Measurements from ENCODE around the gene SLC7A8.
"Not testable (repeated sequence)": the region's sequence is repeated elsewhere in the genome, so short reads cannot be mapped to it uniquely, and the experiment has no call there.

DNA sequence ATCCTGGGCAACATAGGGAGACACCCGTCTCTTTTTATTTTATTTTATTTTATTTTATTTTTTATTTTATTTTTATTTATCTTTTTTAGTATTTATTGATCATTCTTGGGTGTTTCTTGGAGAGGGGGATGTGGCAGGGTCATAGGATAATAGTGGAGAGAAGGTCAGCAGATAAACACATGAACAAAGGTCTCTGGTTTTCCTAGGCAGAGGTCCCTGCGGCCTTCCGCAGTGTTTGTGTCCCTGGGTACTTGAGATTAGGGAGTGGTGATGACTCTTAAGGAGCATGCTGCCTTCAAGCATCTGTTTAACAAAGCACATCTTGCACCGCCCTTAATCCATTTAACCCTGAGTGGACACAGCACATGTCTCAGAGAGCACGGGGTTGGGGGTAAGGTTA, 75.8 kb downstream of the SLC7A8 start:
- TF ChIP-seq, protein P1, sequence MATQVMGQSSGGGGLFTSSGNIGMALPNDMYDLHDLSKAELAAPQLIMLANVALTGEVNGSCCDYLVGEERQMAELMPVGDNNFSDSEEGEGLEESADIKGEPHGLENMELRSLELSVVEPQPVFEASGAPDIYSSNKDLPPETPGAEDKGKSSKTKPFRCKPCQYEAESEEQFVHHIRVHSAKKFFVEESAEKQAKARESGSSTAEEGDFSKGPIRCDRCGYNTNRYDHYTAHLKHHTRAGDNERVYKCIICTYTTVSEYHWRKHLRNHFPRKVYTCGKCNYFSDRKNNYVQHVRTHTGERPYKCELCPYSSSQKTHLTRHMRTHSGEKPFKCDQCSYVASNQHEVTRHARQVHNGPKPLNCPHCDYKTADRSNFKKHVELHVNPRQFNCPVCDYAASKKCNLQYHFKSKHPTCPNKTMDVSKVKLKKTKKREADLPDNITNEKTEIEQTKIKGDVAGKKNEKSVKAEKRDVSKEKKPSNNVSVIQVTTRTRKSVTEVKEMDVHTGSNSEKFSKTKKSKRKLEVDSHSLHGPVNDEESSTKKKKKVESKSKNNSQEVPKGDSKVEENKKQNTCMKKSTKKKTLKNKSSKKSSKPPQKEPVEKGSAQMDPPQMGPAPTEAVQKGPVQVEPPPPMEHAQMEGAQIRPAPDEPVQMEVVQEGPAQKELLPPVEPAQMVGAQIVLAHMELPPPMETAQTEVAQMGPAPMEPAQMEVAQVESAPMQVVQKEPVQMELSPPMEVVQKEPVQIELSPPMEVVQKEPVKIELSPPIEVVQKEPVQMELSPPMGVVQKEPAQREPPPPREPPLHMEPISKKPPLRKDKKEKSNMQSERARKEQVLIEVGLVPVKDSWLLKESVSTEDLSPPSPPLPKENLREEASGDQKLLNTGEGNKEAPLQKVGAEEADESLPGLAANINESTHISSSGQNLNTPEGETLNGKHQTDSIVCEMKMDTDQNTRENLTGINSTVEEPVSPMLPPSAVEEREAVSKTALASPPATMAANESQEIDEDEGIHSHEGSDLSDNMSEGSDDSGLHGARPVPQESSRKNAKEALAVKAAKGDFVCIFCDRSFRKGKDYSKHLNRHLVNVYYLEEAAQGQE (tag by site-specific recombination; IDR thresholded peaks at IDR 0.05), result not testable (repeated sequence)
- TF ChIP-seq, protein P2, sequence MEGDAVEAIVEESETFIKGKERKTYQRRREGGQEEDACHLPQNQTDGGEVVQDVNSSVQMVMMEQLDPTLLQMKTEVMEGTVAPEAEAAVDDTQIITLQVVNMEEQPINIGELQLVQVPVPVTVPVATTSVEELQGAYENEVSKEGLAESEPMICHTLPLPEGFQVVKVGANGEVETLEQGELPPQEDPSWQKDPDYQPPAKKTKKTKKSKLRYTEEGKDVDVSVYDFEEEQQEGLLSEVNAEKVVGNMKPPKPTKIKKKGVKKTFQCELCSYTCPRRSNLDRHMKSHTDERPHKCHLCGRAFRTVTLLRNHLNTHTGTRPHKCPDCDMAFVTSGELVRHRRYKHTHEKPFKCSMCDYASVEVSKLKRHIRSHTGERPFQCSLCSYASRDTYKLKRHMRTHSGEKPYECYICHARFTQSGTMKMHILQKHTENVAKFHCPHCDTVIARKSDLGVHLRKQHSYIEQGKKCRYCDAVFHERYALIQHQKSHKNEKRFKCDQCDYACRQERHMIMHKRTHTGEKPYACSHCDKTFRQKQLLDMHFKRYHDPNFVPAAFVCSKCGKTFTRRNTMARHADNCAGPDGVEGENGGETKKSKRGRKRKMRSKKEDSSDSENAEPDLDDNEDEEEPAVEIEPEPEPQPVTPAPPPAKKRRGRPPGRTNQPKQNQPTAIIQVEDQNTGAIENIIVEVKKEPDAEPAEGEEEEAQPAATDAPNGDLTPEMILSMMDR (tag by site-specific recombination; IDR thresholded peaks at IDR 0.05), result not testable (repeated sequence)
- not testable (repeated sequence) for TF ChIP-seq ZNF324, ZNF426, ZNF140, ZNF133 (tag by site-specific recombination; IDR thresholded peaks at IDR 0.05)
- TF ChIP-seq, protein P3, sequence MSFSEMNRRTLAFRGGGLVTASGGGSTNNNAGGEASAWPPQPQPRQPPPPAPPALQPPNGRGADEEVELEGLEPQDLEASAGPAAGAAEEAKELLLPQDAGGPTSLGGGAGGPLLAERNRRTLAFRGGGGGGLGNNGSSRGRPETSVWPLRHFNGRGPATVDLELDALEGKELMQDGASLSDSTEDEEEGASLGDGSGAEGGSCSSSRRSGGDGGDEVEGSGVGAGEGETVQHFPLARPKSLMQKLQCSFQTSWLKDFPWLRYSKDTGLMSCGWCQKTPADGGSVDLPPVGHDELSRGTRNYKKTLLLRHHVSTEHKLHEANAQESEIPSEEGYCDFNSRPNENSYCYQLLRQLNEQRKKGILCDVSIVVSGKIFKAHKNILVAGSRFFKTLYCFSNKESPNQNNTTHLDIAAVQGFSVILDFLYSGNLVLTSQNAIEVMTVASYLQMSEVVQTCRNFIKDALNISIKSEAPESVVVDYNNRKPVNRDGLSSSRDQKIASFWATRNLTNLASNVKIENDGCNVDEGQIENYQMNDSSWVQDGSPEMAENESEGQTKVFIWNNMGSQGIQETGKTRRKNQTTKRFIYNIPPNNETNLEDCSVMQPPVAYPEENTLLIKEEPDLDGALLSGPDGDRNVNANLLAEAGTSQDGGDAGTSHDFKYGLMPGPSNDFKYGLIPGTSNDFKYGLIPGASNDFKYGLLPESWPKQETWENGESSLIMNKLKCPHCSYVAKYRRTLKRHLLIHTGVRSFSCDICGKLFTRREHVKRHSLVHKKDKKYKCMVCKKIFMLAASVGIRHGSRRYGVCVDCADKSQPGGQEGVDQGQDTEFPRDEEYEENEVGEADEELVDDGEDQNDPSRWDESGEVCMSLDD (tag by site-specific recombination; IDR thresholded peaks at IDR 0.05), result not testable (repeated sequence)
- TF ChIP-seq, protein P4, sequence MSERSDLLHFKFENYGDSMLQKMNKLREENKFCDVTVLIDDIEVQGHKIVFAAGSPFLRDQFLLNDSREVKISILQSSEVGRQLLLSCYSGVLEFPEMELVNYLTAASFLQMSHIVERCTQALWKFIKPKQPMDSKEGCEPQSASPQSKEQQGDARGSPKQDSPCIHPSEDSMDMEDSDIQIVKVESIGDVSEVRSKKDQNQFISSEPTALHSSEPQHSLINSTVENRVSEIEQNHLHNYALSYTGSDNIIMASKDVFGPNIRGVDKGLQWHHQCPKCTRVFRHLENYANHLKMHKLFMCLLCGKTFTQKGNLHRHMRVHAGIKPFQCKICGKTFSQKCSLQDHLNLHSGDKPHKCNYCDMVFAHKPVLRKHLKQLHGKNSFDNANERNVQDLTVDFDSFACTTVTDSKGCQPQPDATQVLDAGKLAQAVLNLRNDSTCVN (tag by site-specific recombination; optimal IDR thresholded peaks at IDR 0.05), result not testable (repeated sequence)
- TF ChIP-seq, protein P5, sequence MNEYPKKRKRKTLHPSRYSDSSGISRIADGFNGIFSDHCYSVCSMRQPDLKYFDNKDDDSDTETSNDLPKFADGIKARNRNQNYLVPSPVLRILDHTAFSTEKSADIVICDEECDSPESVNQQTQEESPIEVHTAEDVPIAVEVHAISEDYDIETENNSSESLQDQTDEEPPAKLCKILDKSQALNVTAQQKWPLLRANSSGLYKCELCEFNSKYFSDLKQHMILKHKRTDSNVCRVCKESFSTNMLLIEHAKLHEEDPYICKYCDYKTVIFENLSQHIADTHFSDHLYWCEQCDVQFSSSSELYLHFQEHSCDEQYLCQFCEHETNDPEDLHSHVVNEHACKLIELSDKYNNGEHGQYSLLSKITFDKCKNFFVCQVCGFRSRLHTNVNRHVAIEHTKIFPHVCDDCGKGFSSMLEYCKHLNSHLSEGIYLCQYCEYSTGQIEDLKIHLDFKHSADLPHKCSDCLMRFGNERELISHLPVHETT (tag by site-specific recombination; IDR thresholded peaks at IDR 0.05), result not testable (repeated sequence)
- TF ChIP-seq, protein P6, sequence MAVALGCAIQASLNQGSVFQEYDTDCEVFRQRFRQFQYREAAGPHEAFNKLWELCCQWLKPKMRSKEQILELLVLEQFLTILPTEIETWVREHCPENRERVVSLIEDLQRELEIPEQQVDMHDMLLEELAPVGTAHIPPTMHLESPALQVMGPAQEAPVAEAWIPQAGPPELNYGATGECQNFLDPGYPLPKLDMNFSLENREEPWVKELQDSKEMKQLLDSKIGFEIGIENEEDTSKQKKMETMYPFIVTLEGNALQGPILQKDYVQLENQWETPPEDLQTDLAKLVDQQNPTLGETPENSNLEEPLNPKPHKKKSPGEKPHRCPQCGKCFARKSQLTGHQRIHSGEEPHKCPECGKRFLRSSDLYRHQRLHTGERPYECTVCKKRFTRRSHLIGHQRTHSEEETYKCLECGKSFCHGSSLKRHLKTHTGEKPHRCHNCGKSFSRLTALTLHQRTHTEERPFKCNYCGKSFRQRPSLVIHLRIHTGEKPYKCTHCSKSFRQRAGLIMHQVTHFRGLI (tag by site-specific recombination; IDR thresholded peaks at IDR 0.05), result not testable (repeated sequence)
- TF ChIP-seq, protein P7, sequence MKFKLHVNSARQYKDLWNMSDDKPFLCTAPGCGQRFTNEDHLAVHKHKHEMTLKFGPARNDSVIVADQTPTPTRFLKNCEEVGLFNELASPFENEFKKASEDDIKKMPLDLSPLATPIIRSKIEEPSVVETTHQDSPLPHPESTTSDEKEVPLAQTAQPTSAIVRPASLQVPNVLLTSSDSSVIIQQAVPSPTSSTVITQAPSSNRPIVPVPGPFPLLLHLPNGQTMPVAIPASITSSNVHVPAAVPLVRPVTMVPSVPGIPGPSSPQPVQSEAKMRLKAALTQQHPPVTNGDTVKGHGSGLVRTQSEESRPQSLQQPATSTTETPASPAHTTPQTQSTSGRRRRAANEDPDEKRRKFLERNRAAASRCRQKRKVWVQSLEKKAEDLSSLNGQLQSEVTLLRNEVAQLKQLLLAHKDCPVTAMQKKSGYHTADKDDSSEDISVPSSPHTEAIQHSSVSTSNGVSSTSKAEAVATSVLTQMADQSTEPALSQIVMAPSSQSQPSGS (tag by site-specific recombination; IDR thresholded peaks at IDR 0.05; ENCODE audit: low read depth), result not testable (repeated sequence)
